ENCODE data around the gene ABT1. TPM values are rescaled to one million over a fixed set of nuclear protein-coding genes. Genes with fewer than 3 reads are reported as not detected.

The ABT1 gene
- total RNA-seq, 1 donor from 2014 or later, result 25.5 TPM

GRCh38 chr6:26556263-26557070, 40.3 kb upstream of the ABT1 start:
- Mint-ChIP-seq H3K9me3 (ENCODE audit: low read depth) (peaks cover under 1% of the 10 kb centered on the region), H3K36me3 (ENCODE audit: insufficient read depth) (no peaks in the 10 kb centered on the region), H3K27me3 (peaks cover 11% of the 10 kb centered on the region), H3K27ac (peak overlapping the region; percentile 95), H3K4me3 (ENCODE audit: low read depth) (no peak overlapping the region), H3K4me1 (ENCODE audit: low read depth) (peaks cover 4% of the 10 kb centered on the region)
- no peak for DNase-seq (ENCODE audit: low spot score, unreplicated experiment)
- TF ChIP-seq CTCF (IDR thresholded peaks at IDR 0.05; ENCODE audit: unreplicated experiment), result no peak

- Mint-ChIP-seq H3K4me1 (ENCODE audit: low read depth) (no peaks in the 10 kb centered on the region), H3K36me3 (ENCODE audit: insufficient read depth) (no peaks in the 10 kb centered on the region), H3K27ac (no peak overlapping the region), H3K4me3 (ENCODE audit: low read depth) (no peak overlapping the region), H3K9me3 (ENCODE audit: low read depth) (peaks cover 8% of the 10 kb centered on the region), H3K27me3 (peaks cover 5% of the 10 kb centered on the region)
- DNase-seq (ENCODE audit: low spot score, unreplicated experiment), result no peak
- TF ChIP-seq CTCF (IDR thresholded peaks at IDR 0.05; ENCODE audit: unreplicated experiment), result no peak
Observed at GRCh38 chr6:26561533-26562466, 35.0 kb upstream of the ABT1 start.

- no peaks in the 10 kb centered on the region for H3K27me3 Mint-ChIP-seq
- TF ChIP-seq CTCF (IDR thresholded peaks at IDR 0.05; ENCODE audit: unreplicated experiment), result no peak
- H3K4me3 Mint-ChIP-seq (ENCODE audit: low read depth), result no peak overlapping the region
Observed at GRCh38 chr6:26563488-26563887, 33.3 kb upstream of the ABT1 start.

GRCh38 chr6:26568601-26569432, 27.9 kb upstream of the ABT1 start:
- Mint-ChIP-seq H3K27me3 (peaks cover 4% of the 10 kb centered on the region), H3K9me3 (ENCODE audit: low read depth) (no peaks in the 10 kb centered on the region), H3K27ac (peak overlapping the region; percentile 99), H3K36me3 (ENCODE audit: insufficient read depth) (no peaks in the 10 kb centered on the region), H3K4me1 (ENCODE audit: low read depth) (peaks cover 2% of the 10 kb centered on the region), H3K4me3 (ENCODE audit: low read depth) (peak overlapping the region; percentile 79)
- TF ChIP-seq CTCF (IDR thresholded peaks at IDR 0.05; ENCODE audit: unreplicated experiment), result no peak
- peak; percentile 97 for DNase-seq (ENCODE audit: low spot score, unreplicated experiment)

More at GRCh38 chr6:26563488-26563887, 33.3 kb upstream of the ABT1 start:
- no peak for DNase-seq (ENCODE audit: low spot score, unreplicated experiment)
- Mint-ChIP-seq H3K4me1 (ENCODE audit: low read depth) (no peaks in the 10 kb centered on the region), H3K9me3 (ENCODE audit: low read depth) (peaks cover 8% of the 10 kb centered on the region), H3K27ac (no peak overlapping the region), H3K36me3 (ENCODE audit: insufficient read depth) (no peaks in the 10 kb centered on the region)
